HG02852 (cell line): ENCODE results near the gene TRPV6.

Experiments used
- ATAC-seq: cut with Tn5 transposase; IDR thresholded peaks from one replicate; pipeline ENCODE4 v1.9.1; 2021; ENCODE audit warnings: mild to moderate bottlenecking, moderate library complexity; ENCODE audit not compliant: unreplicated experiment

Gene TRPV6

GRCh38 chr7:142855756-142856564, 29.6 kb downstream of the TRPV6 start:
- no peak for ATAC-seq

GRCh38 chr7:142855114-142855743, 30.3 kb downstream of the TRPV6 start:
- ATAC-seq, result peak; percentile 1

DNA sequence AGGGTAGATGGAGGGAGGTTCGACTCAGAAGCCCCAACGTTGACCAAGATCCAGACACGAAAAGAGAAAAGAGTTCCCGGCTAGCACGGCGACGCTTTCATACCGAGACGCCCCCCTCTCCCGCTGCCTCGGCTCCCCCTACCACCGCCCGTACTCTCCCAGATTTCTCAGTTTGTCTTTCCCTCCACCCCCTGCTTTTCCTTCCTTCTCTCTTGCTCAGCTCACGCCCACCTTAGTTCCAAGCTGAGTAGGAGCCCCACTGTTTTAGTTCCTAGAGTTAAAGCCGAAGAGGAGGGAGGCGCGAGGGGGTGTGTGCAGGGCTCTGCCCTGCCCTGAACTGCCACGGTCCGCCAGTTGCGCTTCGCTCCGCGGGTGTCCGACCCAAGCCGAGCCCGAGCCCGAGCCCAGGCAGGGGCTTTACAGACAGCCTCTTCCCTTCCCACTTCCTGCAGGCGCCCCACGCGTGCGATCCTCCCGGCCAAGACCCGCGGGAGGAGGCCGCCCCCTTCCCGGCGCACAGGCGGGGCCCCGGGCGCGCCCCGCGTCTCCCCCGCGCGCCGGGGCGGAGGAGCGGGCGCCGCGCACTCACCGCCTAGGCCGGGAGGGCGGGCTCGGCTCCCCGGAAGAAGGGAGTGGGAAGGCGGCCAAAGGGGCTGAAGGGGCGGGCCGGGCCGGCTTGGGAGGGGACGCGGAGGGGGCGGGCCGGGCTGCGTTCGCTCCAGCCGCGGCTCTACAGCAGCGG, 31.0 kb downstream of the TRPV6 start, which contains the start of gene EPHB6:
Gene EPHB6 (plus strand): TSS at position 705 of the 742 bp plus-strand sequence. CDS start 8,152 bp downstream, outside the sequence.
- ATAC-seq, result peak; percentile 58

GRCh38 chr7:142853739-142854371, 31.7 kb downstream of the TRPV6 start:
- peak; percentile 77 for ATAC-seq

DNA sequence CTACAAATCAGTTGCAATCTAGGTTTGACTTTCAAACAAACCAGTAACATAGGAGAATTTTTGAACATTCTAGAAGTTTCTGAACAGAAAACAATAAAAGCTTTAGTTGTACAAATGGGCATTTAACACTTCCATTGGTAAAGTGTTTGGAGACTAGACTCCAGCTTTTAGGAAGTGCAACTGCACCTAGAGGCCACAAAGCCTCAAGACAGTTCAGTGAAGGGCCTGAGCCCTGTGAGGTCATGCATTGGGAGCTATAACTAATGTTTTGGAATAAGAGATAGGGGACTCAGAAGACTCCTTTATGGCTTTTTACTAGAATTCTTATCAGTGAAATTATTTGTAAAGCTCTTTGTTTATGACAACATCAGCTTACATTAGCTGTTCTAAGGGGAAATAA, 33.6 kb downstream of the TRPV6 start:
- ATAC-seq, result no peak

DNA sequence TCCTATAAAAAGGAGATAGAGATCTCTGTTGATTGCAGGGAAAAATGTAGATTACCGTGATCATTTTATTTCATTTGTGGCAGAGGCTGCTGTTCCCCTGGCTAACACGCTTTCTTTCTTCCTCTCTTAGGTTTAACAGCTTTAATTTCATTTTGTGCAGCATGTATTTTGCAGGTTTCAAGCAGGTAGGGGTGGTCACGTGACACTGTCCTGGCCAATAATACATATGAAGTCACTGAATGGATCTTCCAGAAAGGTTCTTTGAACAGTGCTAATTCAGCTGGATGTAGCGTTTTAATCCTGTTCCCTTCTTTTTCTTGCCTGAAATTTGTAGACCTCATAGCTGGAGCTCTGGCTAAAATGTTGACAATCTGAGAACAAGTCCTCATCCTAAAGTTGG, 34.3 kb downstream of the TRPV6 start:
- ATAC-seq, result no peak

GRCh38 chr7:142847353-142847752, 38.2 kb downstream of the TRPV6 start:
- no peak for ATAC-seq

DNA sequence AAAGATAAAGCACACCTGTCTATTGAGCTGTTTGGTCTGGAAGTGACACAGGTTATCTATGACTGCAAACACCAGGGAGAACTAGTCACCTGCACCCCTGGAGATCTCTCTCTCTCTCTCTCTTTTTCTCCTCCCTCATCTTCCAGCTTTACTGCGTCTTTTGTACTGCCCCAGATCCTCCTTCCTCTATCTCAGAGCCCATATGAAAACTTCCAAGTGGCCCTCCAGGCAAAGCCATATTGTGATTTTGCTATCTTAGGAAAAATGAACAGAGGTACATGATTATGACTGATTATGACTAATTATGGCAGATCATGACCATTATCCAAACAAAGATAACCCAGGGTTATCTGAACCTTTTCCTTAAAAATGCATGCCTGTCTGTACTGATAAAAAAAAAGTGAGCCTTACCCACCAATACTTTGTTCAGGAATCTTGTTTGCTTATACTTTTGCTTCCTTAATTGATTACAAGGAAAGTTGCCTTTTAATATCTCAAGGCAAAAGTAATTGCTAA, 43.2 kb downstream of the TRPV6 start:
- ATAC-seq, result no peak

DNA sequence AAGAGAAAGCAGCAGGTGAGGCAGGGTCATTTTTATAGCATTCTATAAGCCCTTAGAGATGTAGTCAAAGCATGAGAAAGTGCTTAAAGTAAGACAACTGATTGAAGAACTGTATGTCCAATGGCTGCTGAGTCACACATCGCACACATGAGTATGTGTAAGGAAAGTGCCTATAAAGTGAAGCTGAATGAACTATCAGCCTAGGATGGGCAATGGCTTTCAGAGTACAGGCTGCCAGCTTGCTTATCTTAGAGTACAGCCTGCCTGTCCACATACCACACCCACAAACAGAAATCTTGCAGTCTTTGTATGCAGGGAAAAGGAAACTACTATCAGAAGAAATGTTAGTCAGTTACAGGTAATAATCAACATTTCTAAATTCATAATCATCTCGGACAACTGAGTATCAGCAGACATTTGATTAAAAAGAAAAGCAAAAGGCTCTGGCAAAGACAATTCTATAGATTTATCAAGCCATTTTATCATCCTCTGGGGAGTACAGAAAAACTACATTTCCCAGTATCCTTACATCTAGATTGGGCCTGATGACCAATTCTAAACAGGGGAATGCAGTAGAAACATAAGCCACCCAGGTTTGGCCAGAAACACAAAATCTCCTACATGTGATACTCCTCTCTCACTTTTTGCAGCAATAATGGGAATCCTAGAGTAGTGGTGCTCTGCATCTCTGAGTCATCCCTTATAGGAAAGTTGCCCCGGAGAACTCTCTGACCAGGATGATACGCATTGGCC, 46.9 kb downstream of the TRPV6 start:
- ATAC-seq, result no peak

GRCh38 chr7:142836426-142836825, 49.1 kb downstream of the TRPV6 start:
- no peak for ATAC-seq

DNA sequence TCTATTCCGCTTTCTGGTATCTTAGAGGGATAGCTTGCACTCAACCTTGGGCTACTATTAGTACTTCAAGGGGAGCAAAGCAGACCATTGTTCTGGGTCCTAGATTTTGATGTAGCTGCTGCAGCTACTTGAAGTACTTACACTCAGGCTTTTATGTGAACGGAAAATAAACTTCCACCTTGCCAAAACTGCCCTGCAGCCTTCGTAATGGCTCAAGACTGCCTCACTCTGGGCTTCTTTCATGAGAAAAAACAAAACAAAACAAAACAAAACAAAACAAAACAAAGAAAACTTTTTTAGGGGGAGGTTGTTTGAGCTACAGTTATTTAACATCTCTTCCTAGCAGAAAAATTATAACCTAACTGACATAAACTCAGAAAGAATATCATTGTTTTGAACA, 50.1 kb downstream of the TRPV6 start:
- no peak for ATAC-seq

DNA sequence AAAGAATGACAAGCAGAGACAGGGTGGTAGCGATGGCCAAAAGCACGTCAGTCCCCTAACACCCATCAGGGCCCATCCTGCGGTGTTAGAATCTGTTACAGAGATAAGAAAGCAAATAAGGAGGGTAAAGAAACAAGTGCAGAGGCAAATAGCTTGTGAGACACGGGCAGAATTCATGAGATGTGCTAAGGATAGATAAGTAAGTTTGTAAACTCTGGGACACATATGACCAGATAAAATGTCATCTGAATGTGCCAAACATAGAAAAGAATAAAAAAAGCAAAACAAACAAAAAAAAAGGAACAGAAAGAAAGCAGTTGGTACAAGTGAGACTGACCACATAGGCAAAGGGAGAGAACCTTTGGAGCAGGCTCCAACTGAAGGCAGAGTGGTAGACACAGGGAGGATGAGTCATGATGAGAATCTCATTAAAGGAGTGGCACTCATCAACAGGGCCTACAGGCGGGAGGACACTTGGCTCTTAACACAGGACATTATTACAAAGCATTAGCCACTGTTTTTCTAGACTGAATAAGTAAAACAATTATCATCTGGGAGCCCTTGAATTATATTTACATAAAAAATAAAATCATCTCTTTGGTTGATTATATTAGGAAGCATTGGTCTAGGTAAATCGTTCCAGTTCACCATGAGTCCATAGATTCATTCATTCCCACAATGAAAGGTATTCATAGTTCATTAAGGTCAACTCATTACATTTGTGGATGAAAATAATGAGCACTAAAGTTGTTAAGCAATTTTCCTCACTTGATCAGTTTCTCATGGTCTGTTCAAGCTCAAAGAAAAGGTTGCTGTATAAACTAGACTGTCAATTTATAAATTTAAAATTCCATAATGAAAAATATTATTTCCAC, 52.1 kb downstream of the TRPV6 start:
- peak; percentile 66 for ATAC-seq

DNA sequence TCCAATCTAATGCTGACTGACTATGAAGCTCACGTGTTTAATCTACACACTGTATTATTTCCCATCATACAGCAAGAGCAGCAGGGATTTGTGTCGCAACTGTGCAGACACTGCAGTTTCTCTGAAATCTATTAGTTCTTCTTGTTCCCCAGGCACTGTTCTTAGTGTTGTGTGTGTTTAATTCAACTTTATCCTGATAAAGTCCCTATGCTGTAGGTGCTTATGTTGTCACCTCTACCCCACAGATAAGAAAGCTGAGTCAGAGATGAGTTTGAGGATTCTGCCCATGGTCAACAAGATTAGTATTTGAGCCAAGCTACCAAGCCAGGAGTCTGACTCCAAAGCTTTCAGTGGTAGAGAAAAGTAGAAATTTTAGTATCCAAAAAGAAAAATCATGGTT, 53.1 kb downstream of the TRPV6 start:
- ATAC-seq, result no peak

DNA sequence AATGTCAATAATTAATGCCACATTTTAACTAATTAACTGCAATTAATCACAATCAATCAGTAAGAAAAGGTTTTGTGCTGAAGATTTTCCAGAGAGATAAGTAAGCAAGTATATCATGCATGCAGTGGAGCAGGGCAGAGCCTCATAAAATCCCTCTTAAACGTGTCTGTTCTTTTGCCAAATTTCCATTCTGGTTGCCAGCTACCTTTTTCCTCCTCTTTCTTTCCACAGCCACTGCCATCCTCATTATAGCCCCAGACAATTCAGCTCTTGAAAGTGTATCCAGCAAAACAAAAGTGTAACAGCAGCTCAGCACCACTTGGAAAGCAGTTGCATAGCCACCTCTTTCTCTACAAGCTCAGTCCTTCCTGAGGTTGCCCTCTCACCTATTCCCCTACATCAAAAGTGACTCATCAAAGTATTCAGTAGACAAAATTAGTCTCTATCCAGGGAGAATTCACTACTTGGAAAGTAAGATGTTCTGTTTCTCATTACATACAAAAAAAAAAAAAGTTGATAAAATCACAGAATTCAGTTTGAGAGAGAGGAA, 57.5 kb downstream of the TRPV6 start:
- no peak for ATAC-seq

- ATAC-seq, result no peak
Measured at GRCh38 chr7:142822714-142823113, 62.8 kb downstream of the TRPV6 start.
